Esophagus squamous epithelium (tissue), 5 donors: ENCODE results near the gene RNF121. TPM values are rescaled to one million over a fixed set of nuclear protein-coding genes. Genes with fewer than 3 reads are reported as not detected.

Source experiments
- DNase-seq: peaks from one replicate; lab custom pipeline; 2025; lab: John Stamatoyannopoulos, UW
- H3K27ac ChIP-seq, 4 donors: fragments of 200-600 bp; sonication (generic); one replicate each; pipeline ENCODE4 v1.5.1; 2016 to 2019; ENCODE audit warnings: mild to moderate bottlenecking in 1 of 4
- H3K27me3 ChIP-seq, 4 donors: fragments of 200-600 bp; sonication (generic); 1 replicate in 3 of 4; 2 replicates in 1 of 4; pipeline versions ENCODE4 v1.5.1 to v1.6.0; 2017 to 2021; ENCODE audit warnings: antibody characterized with exemption in 1 of 4
- H3K36me3 ChIP-seq, 3 donors: fragments of 200-600 bp; sonication (generic); one replicate each; pipeline ENCODE4 v1.5.1; 2016 to 2019
- H3K4me1 ChIP-seq, 3 donors: fragments of 200-600 bp; sonication (generic); one replicate each; pipeline ENCODE4 v1.5.1; 2017 to 2019
- H3K4me3 ChIP-seq, 4 donors: fragments of 200-600 bp; sonication (generic); 1 replicate in 3 of 4; 2 replicates in 1 of 4; pipeline ENCODE4 v1.5.1; 2016 to 2019; ENCODE audit warnings: mild to moderate bottlenecking in 2 of 4, moderate library complexity in 1 of 4
- H3K9me3 ChIP-seq, 3 donors: fragments of 200-600 bp; sonication (generic); one replicate each; pipeline ENCODE4 v1.5.1; 2016 to 2019
- POLR2A ChIP-seq, 4 donors: fragments of 450-650 bp; IDR thresholded peaks; one replicate each; pipeline ENCODE4 v1.6.1; 2017; ENCODE audit warnings: antibody characterized with exemption in 4 of 4, mild to moderate bottlenecking in 4 of 4, moderate library complexity in 3 of 4
- WGBS, 2 donors: methylation state at CpG; one replicate each; pipeline ENCODE4 v1.1.5; 2018; 5-methylcytosine and 5-hydroxymethylcytosine counted together
- intact Hi-C: fragments of 100-400 bp; cut with DNase I; formaldehyde crosslinking; loops from one replicate; pipeline ENCODE4 v1.15.0; 2022
- total RNA-seq, 4 donors: library from RNA; depleted of rRNA; stranded (reverse); fragments of >200 nt; gene quantifications; one replicate each; pipeline ENCODE4 v1.1.0, GENCODE V29; 2016
- TF ChIP-seq, protein P1 (sequence below), 6 experiments: fragments of 450-650 bp in 4 of 6; fragments of 200-600 bp in 2 of 6; sonication (generic) in 2 of 6; IDR thresholded peaks; one replicate each; pipeline ENCODE4 v1.5.1; 2016 to 2019; ENCODE audit warnings: antibody characterized with exemption in 6 of 6, mild to moderate bottlenecking in 4 of 6, moderate library complexity in 4 of 6
- donor health status: DM: yes; HTN: yes; CAD: no.

The RNF121 gene
- total RNA-seq, 4 donors from 2014 or later, result 10.9 to 17.6 (median 16.3) TPM

GRCh38 chr11:71991494-71991893 is 62.6 kb downstream of the RNF121 start:
- Histone ChIP-seq H3K27me3 (no peaks in the 10 kb centered on the region), H3K4me1 (peaks cover 0 to 12% (median 0%) of the 10 kb centered on the region in 3 donors), H3K36me3 (peaks cover 0 to 54% (median 8%) of the 10 kb centered on the region in 3 donors), H3K4me3 (no peak overlapping the region), H3K9me3 (no peaks in the 10 kb centered on the region), H3K27ac (no peak overlapping the region)
- TF ChIP-seq POLR2A (IDR thresholded peaks at IDR 0.05), result no peak
- TF ChIP-seq, protein P1, sequence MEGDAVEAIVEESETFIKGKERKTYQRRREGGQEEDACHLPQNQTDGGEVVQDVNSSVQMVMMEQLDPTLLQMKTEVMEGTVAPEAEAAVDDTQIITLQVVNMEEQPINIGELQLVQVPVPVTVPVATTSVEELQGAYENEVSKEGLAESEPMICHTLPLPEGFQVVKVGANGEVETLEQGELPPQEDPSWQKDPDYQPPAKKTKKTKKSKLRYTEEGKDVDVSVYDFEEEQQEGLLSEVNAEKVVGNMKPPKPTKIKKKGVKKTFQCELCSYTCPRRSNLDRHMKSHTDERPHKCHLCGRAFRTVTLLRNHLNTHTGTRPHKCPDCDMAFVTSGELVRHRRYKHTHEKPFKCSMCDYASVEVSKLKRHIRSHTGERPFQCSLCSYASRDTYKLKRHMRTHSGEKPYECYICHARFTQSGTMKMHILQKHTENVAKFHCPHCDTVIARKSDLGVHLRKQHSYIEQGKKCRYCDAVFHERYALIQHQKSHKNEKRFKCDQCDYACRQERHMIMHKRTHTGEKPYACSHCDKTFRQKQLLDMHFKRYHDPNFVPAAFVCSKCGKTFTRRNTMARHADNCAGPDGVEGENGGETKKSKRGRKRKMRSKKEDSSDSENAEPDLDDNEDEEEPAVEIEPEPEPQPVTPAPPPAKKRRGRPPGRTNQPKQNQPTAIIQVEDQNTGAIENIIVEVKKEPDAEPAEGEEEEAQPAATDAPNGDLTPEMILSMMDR (IDR thresholded peaks at IDR 0.05), result no peak
- intact Hi-C loops, result no loop called here
- WGBS, 2 donors, result 69 to 75% methylated on average over 3 of the region's 3 CpGs
- DNase-seq, result no peak

DNA sequence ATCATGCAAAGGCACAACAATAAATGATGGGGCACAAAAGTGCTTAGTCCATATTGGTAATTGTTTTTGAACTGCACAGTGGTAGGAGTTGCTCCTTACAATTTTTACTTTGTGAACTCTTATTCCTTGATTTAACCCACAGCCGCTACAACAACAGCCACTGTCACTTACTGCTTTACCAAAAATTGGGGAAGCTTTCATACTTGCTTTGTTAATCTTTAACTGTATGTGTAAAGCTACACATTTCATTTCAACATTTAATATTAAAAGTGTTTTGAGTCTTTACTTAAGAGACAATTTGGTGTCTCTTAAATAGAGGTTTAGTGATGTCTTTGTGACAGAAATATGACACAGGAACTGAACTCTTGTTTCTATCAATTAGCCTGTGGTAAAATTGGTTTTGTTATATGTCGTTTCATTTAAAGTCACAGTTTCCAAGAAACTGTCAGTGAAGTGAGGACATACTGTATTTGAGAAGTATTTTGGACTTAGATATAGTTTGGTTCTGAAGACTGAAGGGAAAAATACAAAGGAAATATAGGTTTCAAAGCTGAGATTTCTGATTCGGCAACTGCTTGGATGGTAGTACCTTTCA is 63.4 kb downstream of the RNF121 start:
- H3K4me3 ChIP-seq, result no peak overlapping the region
- H3K9me3 ChIP-seq, result no peaks in the 10 kb centered on the region
- no peaks in the 10 kb centered on the region for H3K27me3 ChIP-seq
- intact Hi-C loops, result no loop called here
- peaks cover 0 to 56% (median 8%) of the 10 kb centered on the region in 3 donors for H3K36me3 ChIP-seq
- H3K4me1 ChIP-seq, result peaks cover 0 to 11% (median 0%) of the 10 kb centered on the region in 3 donors
- WGBS, 2 donors, result 66 to 80% methylated on average over 3 of the region's 3 CpGs
- H3K27ac ChIP-seq, result no peak overlapping the region
- no peak for DNase-seq
- no peak for TF ChIP-seq POLR2A (IDR thresholded peaks at IDR 0.05)
- TF ChIP-seq, protein P1 (IDR thresholded peaks at IDR 0.05), result no peak

- DNase-seq, result no peak
- Histone ChIP-seq H3K4me1 (peaks cover 0 to 15% (median 15%) of the 10 kb centered on the region in 3 donors), H3K27me3 (no peaks in the 10 kb centered on the region), H3K36me3 (peaks cover 0 to 56% (median 8%) of the 10 kb centered on the region in 3 donors), H3K4me3 (no peak overlapping the region), H3K27ac (no peak overlapping the region), H3K9me3 (no peaks in the 10 kb centered on the region)
- TF ChIP-seq, protein P1 (IDR thresholded peaks at IDR 0.05), result no peak
- TF ChIP-seq POLR2A (IDR thresholded peaks at IDR 0.05), result no peak
- WGBS, 2 donors, result 92% methylated on average over 3 of the region's 3 CpGs
- intact Hi-C loops, result no loop called here
These were observed 65.9 kb downstream of the RNF121 start for GRCh38 chr11:71994786-71995185.

DNA sequence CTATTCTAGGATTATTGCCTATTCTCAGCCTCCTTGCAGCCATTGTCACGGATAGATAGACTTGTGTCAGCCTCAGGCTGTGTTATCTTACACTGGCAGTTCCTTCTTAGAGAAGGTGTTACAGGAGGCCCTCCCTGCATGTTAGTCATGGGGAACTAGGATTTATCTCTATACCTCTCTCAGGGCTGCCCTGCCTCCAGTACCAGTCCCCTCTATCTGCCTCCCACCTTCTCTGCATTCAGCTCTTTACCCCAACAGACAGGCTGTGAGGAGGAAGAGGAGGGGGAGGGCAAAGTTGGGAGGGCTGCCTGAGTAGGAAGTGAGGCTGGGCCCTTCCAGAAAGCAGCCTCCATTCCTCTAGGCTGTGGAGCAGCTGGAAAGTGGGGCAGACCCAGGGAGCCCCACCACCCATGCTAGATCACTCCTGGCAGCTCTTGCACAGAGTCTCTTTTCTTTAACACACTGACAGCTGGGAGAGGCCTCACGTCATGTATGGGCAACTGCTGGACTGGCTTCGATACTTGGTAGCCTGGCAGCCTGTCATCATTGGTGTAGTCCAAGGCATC is 67.0 kb downstream of the RNF121 start:
- Histone ChIP-seq H3K27me3 (no peaks in the 10 kb centered on the region), H3K36me3 (peaks cover 0 to 55% (median 3%) of the 10 kb centered on the region in 3 donors), H3K9me3 (no peaks in the 10 kb centered on the region), H3K4me3 (no peak overlapping the region), H3K27ac (no peak overlapping the region), H3K4me1 (peaks cover 4 to 26% (median 23%) of the 10 kb centered on the region in 3 donors)
- WGBS, 2 donors, result 67 to 100% methylated on average over 1 to 3 of the region's 3 CpGs
- intact Hi-C loops, result no loop called here
- TF ChIP-seq, protein P1 (IDR thresholded peaks at IDR 0.05), result no peak
- TF ChIP-seq POLR2A (IDR thresholded peaks at IDR 0.05), result no peak
- DNase-seq, result no peak

GRCh38 chr11:71996517-71996916 is 67.7 kb downstream of the RNF121 start:
- DNase-seq, result no peak
- Histone ChIP-seq H3K9me3 (no peaks in the 10 kb centered on the region), H3K27me3 (no peaks in the 10 kb centered on the region), H3K4me1 (peaks cover 4 to 28% (median 23%) of the 10 kb centered on the region in 3 donors), H3K36me3 (peaks cover 0 to 56% (median 0%) of the 10 kb centered on the region in 3 donors), H3K27ac (no peak overlapping the region), H3K4me3 (no peak overlapping the region)
- WGBS, 2 donors, result 100% methylated on average over 1 to 4 of the region's 4 CpGs
- intact Hi-C loops, result no loop called here
- no peak for TF ChIP-seq POLR2A (IDR thresholded peaks at IDR 0.05)
- TF ChIP-seq, protein P1 (IDR thresholded peaks at IDR 0.05), result no peak
